ENCODE data around the gene ZEB1.
A peak's percentile ranks its signal among the peaks of the same experiment; 100 is the strongest.
"Not testable (repeated sequence)": the region's sequence is repeated elsewhere in the genome, so short reads cannot be mapped to it uniquely, and the experiment has no call there.

ZEB1 gene

GRCh38 chr10:31319602-31320549, 860 bp downstream of the ZEB1 start:
- peak; percentile 36 for DNase-seq

- DNase-seq = peak in 1 of 2 donors; percentile 21
These were observed 1.7 kb downstream of the ZEB1 start for GRCh38 chr10:31320550-31321211.

GRCh38 chr10:31321396-31321941, 2.5 kb downstream of the ZEB1 start:
- DNase-seq = no peak

GRCh38 chr10:31322647-31323046, 3.6 kb downstream of the ZEB1 start:
- no peak for DNase-seq

- no peak for DNase-seq
These were observed 21.3 kb downstream of the ZEB1 start for GRCh38 chr10:31340343-31340742.

GRCh38 chr10:31341552-31341951, 22.5 kb downstream of the ZEB1 start:
- no peak for DNase-seq

- DNase-seq = no peak
These were observed 24.0 kb downstream of the ZEB1 start for GRCh38 chr10:31343009-31343408.

GRCh38 chr10:31343551-31343950, 24.5 kb downstream of the ZEB1 start:
- no peak for DNase-seq

- no peak for DNase-seq
These were observed 26.9 kb downstream of the ZEB1 start for GRCh38 chr10:31345886-31346285.

GRCh38 chr10:31346953-31347352, 27.9 kb downstream of the ZEB1 start:
- no peak for DNase-seq

- DNase-seq = no peak
These were observed 28.7 kb downstream of the ZEB1 start for GRCh38 chr10:31347705-31348104.

GRCh38 chr10:31350891-31351290, 31.9 kb downstream of the ZEB1 start:
- DNase-seq = no peak

GRCh38 chr10:31352436-31353226, 33.6 kb downstream of the ZEB1 start:
- DNase-seq = no peak

GRCh38 chr10:31353574-31353973, 34.6 kb downstream of the ZEB1 start:
- no peak for DNase-seq

- DNase-seq = no peak
These were observed 39.8 kb downstream of the ZEB1 start for GRCh38 chr10:31358688-31359330.

GRCh38 chr10:31359979-31360378, 41.0 kb downstream of the ZEB1 start:
- DNase-seq = no peak

GRCh38 chr10:31361475-31361874, 42.5 kb downstream of the ZEB1 start:
- DNase-seq = not testable (repeated sequence)

- DNase-seq = no peak
These were observed 43.1 kb downstream of the ZEB1 start for GRCh38 chr10:31362023-31362641.

- DNase-seq = not testable (repeated sequence)
These were observed 44.7 kb downstream of the ZEB1 start for GRCh38 chr10:31363696-31364095.

GRCh38 chr10:31364238-31364637, 45.2 kb downstream of the ZEB1 start:
- not testable (repeated sequence) for DNase-seq

- no peak for DNase-seq
These were observed 47.7 kb downstream of the ZEB1 start for GRCh38 chr10:31366703-31367102.

- no peak for DNase-seq
These were observed 49.7 kb downstream of the ZEB1 start for GRCh38 chr10:31368724-31369123.
